ENCODE results near the gene PGK2. TPM values are rescaled to one million over a fixed set of nuclear protein-coding genes. Genes with fewer than 3 reads are reported as not detected.

PGK2 gene
- total RNA-seq, 1 experiment from 2014 or later: not detected

GRCh38 chr6:49801525-49801924, 14.4 kb upstream of the PGK2 start:
- TF ChIP-seq CTCF (conservative IDR thresholded peaks at IDR 0.05): no peak
- no peak overlapping the region for H2BK120ac ChIP-seq (ENCODE audit: low read depth, low read length, poor library complexity, severe bottlenecking)
- no CpG with 5 or more reads among the region's 8 CpGs for WGBS (ENCODE audit: extremely low coverage, insufficient read length, low lambda C conversion rate)

More at GRCh38 chr6:49801525-49801924, 14.4 kb upstream of the PGK2 start:
- no peaks in the 10 kb centered on the region for H4K20me1 ChIP-seq (ENCODE audit: control insufficient read depth, insufficient read depth, insufficient read length)
- H3K27me3 ChIP-seq (ENCODE audit: insufficient read depth, low read length): no peaks in the 10 kb centered on the region
- no peaks in the 10 kb centered on the region for H3K27me3 Mint-ChIP-seq (ENCODE audit: low read depth)
- no peak overlapping the region for H3K56ac ChIP-seq (ENCODE audit: insufficient read length, low read depth, low read length)
- no peaks in the 10 kb centered on the region for H3K79me1 ChIP-seq (ENCODE audit: insufficient read depth, low read depth, low read length, poor library complexity, severe bottlenecking)
- no peak overlapping the region for H2BK12ac ChIP-seq (ENCODE audit: insufficient read length, low read depth, low read length)
- no peaks in the 10 kb centered on the region for H3K36me3 Mint-ChIP-seq (ENCODE audit: insufficient read depth in 1 of 3, low read depth in 3 of 3)
- H3K18ac ChIP-seq (ENCODE audit: insufficient read length, low read depth, low read length): no peak overlapping the region
- no peaks in the 10 kb centered on the region for H3K23me2 ChIP-seq (ENCODE audit: insufficient read length, low read depth, low read length, poor library complexity, severe bottlenecking)
- H3K14ac ChIP-seq (ENCODE audit: insufficient read depth, low read length): no peak overlapping the region
- H3K4me1 ChIP-seq (ENCODE audit: insufficient read depth, low read length): no peaks in the 10 kb centered on the region
- H3K9me3 ChIP-seq (ENCODE audit: control insufficient read depth, low read depth, low read length): no peaks in the 10 kb centered on the region
- no peak overlapping the region for H4K91ac ChIP-seq (ENCODE audit: insufficient read length, low read depth, low read length)
- no peak overlapping the region for H3K4me2 ChIP-seq (ENCODE audit: insufficient read depth, insufficient read length, low read length)
- no peak overlapping the region for H3T11ph ChIP-seq (ENCODE audit: low read length)
- no peak overlapping the region for H2BK20ac ChIP-seq (ENCODE audit: low read depth, low read length, poor library complexity, severe bottlenecking)
- no peak for DNase-seq
- no peak overlapping the region for H3K27ac ChIP-seq (ENCODE audit: insufficient read length, low read depth, low read length)
- no peak overlapping the region for H2BK5ac ChIP-seq (ENCODE audit: insufficient read length, low read length)
- H4K5ac ChIP-seq (ENCODE audit: insufficient read length, low read depth, low read length): no peak overlapping the region
- H2AK5ac ChIP-seq (ENCODE audit: insufficient read length, low read length): no peak overlapping the region
- H3K4ac ChIP-seq (ENCODE audit: low read depth, low read length): no peak overlapping the region
- no peaks in the 10 kb centered on the region for H3K9me3 Mint-ChIP-seq
- H3K23ac ChIP-seq (ENCODE audit: insufficient read length, low read depth, low read length): no peak overlapping the region
- H3K27ac Mint-ChIP-seq: no peak overlapping the region
- H4K8ac ChIP-seq (replicated peaks; ENCODE audit: insufficient read length, low read depth, low read length): no peak overlapping the region
- H3K4me3 Mint-ChIP-seq: no peak overlapping the region
- H3K79me2 ChIP-seq (ENCODE audit: insufficient read depth, low read length): no peaks in the 10 kb centered on the region
- 0 out of 4 replicates have a peak, but pooled peaks cover 0 to 3% of the 10 kb centered on the region in 2 experiments for H3K4me1 Mint-ChIP-seq
- no peak overlapping the region for H2BK15ac ChIP-seq (ENCODE audit: low read depth, low read length)
- H2AFZ ChIP-seq (ENCODE audit: low read length): no peak overlapping the region
- no peak overlapping the region for H3K9ac ChIP-seq (ENCODE audit: extremely low read depth, insufficient read length, low read length)
